SK-N-SH treated with all-trans-retinoic acid at 6 μM for 48 hours (cell line): Measurements from ENCODE around the gene ALS2CL.

ENCODE experiments used
- ARNTL ChIP-seq: fragments of 450-650 bp; formaldehyde crosslinking; IDR thresholded peaks from 2 replicates; pipeline ENCODE4 v1.5.0; 2020; ENCODE audit warnings: low read depth, mild to moderate bottlenecking, moderate library complexity, borderline replicate concordance
- PPARA ChIP-seq: fragments of 250-450 bp; sonication (Bioruptor Pico); IDR thresholded peaks from 2 replicates; pipeline ENCODE4 v1.5.0; 2020; ENCODE audit warnings: mild to moderate bottlenecking, borderline replicate concordance
- RARB ChIP-seq: fragments of 250-450 bp; sonication (Bioruptor Pico); IDR thresholded peaks from 2 replicates; pipeline ENCODE4 v1.8.0; 2021; ENCODE audit warnings: mild to moderate bottlenecking, moderate library complexity
- SNAI2 ChIP-seq: fragments of 250-450 bp; sonication (Bioruptor Pico); IDR thresholded peaks from 2 replicates; pipeline ENCODE4 v1.5.0; 2020; ENCODE audit warnings: mild to moderate bottlenecking, moderate library complexity
- ZFP3 ChIP-seq: fragments of 250-450 bp; sonication (Bioruptor Pico); IDR thresholded peaks from 2 replicates; pipeline ENCODE4 v1.5.0; 2020; ENCODE audit warnings: mild to moderate bottlenecking, moderate library complexity
- ZNF70 ChIP-seq: fragments of 450-650 bp; formaldehyde crosslinking; IDR thresholded peaks from 2 replicates; pipeline ENCODE4 v1.5.0; 2020; ENCODE audit warnings: mild to moderate bottlenecking, moderate library complexity
- TF ChIP-seq, protein P1 (sequence below): fragments of 250-450 bp; sonication (Bioruptor Pico); IDR thresholded peaks from 2 replicates; pipeline ENCODE4 v1.8.0; 2020; ENCODE audit warnings: mild to moderate bottlenecking, moderate library complexity, borderline replicate concordance

DNA sequence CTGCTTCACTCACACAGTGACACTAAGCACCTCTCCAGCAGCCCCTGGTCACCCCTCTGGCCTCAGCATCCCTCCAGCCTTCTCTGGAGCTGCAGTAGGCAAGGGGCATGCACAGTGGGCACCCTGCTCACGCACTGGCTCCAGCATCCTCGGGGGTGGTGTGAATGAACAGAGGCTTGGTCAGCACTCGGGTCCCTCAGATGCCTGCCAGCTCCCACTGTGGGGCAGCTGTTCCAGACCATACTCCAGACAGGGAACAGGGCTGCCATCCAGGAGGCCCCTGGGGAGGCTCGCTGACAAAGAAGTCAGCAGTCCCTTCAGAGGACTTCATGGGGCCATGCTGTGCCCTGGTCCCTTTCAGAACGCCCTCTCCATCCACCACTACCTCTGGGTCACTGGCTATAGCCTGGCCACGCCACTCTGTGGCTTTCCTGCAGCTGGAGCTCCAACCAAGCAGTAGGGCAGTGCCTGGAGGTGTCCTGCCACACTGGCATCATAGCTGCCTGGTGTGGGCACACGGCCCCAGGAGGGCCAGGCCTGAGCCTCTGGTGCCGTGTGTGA, 26.3 kb downstream of the ALS2CL start:
- TF ChIP-seq PPARA (CRISPR knock-in tag): no peak
- TF ChIP-seq, protein P1, sequence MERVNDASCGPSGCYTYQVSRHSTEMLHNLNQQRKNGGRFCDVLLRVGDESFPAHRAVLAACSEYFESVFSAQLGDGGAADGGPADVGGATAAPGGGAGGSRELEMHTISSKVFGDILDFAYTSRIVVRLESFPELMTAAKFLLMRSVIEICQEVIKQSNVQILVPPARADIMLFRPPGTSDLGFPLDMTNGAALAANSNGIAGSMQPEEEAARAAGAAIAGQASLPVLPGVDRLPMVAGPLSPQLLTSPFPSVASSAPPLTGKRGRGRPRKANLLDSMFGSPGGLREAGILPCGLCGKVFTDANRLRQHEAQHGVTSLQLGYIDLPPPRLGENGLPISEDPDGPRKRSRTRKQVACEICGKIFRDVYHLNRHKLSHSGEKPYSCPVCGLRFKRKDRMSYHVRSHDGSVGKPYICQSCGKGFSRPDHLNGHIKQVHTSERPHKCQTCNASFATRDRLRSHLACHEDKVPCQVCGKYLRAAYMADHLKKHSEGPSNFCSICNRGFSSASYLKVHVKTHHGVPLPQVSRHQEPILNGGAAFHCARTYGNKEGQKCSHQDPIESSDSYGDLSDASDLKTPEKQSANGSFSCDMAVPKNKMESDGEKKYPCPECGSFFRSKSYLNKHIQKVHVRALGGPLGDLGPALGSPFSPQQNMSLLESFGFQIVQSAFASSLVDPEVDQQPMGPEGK (CRISPR knock-in tag): no peak
- no peak for TF ChIP-seq ZFP3 (CRISPR knock-in tag)
- no peak for TF ChIP-seq ARNTL (CRISPR knock-in tag)
- TF ChIP-seq SNAI2 (CRISPR knock-in tag): no peak
- no peak for TF ChIP-seq RARB (CRISPR knock-in tag)
- TF ChIP-seq ZNF70 (CRISPR knock-in tag): no peak
